IPS-15b (cell line): ENCODE measurements around the gene ZNF408.

Experiments
- H3K27me3 ChIP-seq: one replicate; pipeline ENCODE4 v1.6.1; 2013; ENCODE audit warnings: low read length; ENCODE audit not compliant: control insufficient read depth, insufficient read depth
- H3K36me3 ChIP-seq: one replicate; pipeline ENCODE4 v1.6.1; 2013; ENCODE audit warnings: low read length; ENCODE audit not compliant: control insufficient read depth, insufficient read depth
- H3K4me1 ChIP-seq: one replicate; pipeline ENCODE4 v1.6.1; 2013; ENCODE audit warnings: mild to moderate bottlenecking, low read length; ENCODE audit not compliant: control insufficient read depth, insufficient read depth
- H3K4me3 ChIP-seq: one replicate; pipeline ENCODE4 v1.5.1; 2013; ENCODE audit warnings: low read depth, low read length
- H3K9ac ChIP-seq: one replicate; pipeline ENCODE4 v1.6.1; 2013; ENCODE audit warnings: low read depth, mild to moderate bottlenecking, low read length
- H3K9me3 ChIP-seq: one replicate; pipeline ENCODE4 v1.6.1; 2013; ENCODE audit warnings: mild to moderate bottlenecking, low read length; ENCODE audit not compliant: control insufficient read depth, insufficient read depth

ZNF408 gene

GRCh38 chr11:46692450-46692849 is 8.4 kb upstream of the ZNF408 start:
- Histone ChIP-seq H3K9ac (no peak overlapping the region), H3K36me3 (peaks cover 13% of the 10 kb centered on the region), H3K27me3 (no peaks in the 10 kb centered on the region), H3K4me1 (no peaks in the 10 kb centered on the region), H3K9me3 (no peaks in the 10 kb centered on the region), H3K4me3 (no peak overlapping the region)

GRCh38 chr11:46693597-46694012 is 7.2 kb upstream of the ZNF408 start:
- Histone ChIP-seq H3K27me3 (no peaks in the 10 kb centered on the region), H3K4me3 (no peak overlapping the region), H3K9ac (no peak overlapping the region), H3K9me3 (no peaks in the 10 kb centered on the region), H3K36me3 (peaks cover 11% of the 10 kb centered on the region), H3K4me1 (no peaks in the 10 kb centered on the region)

GRCh38 chr11:46694072-46694471 is 6.8 kb upstream of the ZNF408 start:
- no peaks in the 10 kb centered on the region for H3K9me3 ChIP-seq
- peaks cover 11% of the 10 kb centered on the region for H3K36me3 ChIP-seq
- no peak overlapping the region for H3K9ac ChIP-seq
- no peak overlapping the region for H3K4me3 ChIP-seq
- no peaks in the 10 kb centered on the region for H3K4me1 ChIP-seq
- H3K27me3 ChIP-seq, result no peaks in the 10 kb centered on the region

GRCh38 chr11:46694607-46695006 is 6.2 kb upstream of the ZNF408 start:
- H3K9ac ChIP-seq, result no peak overlapping the region
- H3K4me1 ChIP-seq, result no peaks in the 10 kb centered on the region
- H3K9me3 ChIP-seq, result no peaks in the 10 kb centered on the region
- H3K4me3 ChIP-seq, result no peak overlapping the region
- peaks cover 11% of the 10 kb centered on the region for H3K36me3 ChIP-seq
- H3K27me3 ChIP-seq, result no peaks in the 10 kb centered on the region

GRCh38 chr11:46695345-46696211 is 5.3 kb upstream of the ZNF408 start:
- Histone ChIP-seq H3K36me3 (peaks cover 11% of the 10 kb centered on the region), H3K4me3 (no peak overlapping the region), H3K9me3 (no peaks in the 10 kb centered on the region), H3K4me1 (no peaks in the 10 kb centered on the region), H3K9ac (no peak overlapping the region), H3K27me3 (no peaks in the 10 kb centered on the region)

- H3K9ac ChIP-seq, result no peak overlapping the region
- no peaks in the 10 kb centered on the region for H3K27me3 ChIP-seq
- H3K9me3 ChIP-seq, result no peaks in the 10 kb centered on the region
- no peak overlapping the region for H3K4me3 ChIP-seq
- H3K36me3 ChIP-seq, result peaks cover 11% of the 10 kb centered on the region
- no peaks in the 10 kb centered on the region for H3K4me1 ChIP-seq
These were observed 4.6 kb upstream of the ZNF408 start for GRCh38 chr11:46696212-46696558.

- no peaks in the 10 kb centered on the region for H3K4me1 ChIP-seq
- H3K36me3 ChIP-seq, result peaks cover 11% of the 10 kb centered on the region
- no peaks in the 10 kb centered on the region for H3K27me3 ChIP-seq
- H3K9me3 ChIP-seq, result no peaks in the 10 kb centered on the region
- no peak overlapping the region for H3K4me3 ChIP-seq
- H3K9ac ChIP-seq, result no peak overlapping the region
These were observed 3.5 kb upstream of the ZNF408 start for GRCh38 chr11:46697303-46697702.

GRCh38 chr11:46697723-46698122 is 3.1 kb upstream of the ZNF408 start:
- Histone ChIP-seq H3K4me3 (no peak overlapping the region), H3K4me1 (no peaks in the 10 kb centered on the region), H3K36me3 (peaks cover 13% of the 10 kb centered on the region), H3K9me3 (no peaks in the 10 kb centered on the region), H3K9ac (peak overlapping the region; percentile 8), H3K27me3 (no peaks in the 10 kb centered on the region)

GRCh38 chr11:46698597-46698996 is 2.2 kb upstream of the ZNF408 start:
- Histone ChIP-seq H3K4me1 (no peaks in the 10 kb centered on the region), H3K36me3 (peaks cover 20% of the 10 kb centered on the region), H3K9ac (no peak overlapping the region), H3K9me3 (no peaks in the 10 kb centered on the region), H3K4me3 (no peak overlapping the region), H3K27me3 (no peaks in the 10 kb centered on the region)

GRCh38 chr11:46701078-46701654 is 335 bp downstream of the ZNF408 start:
- Histone ChIP-seq H3K9ac (peak overlapping the region; percentile 99), H3K9me3 (no peaks in the 10 kb centered on the region), H3K4me1 (no peaks in the 10 kb centered on the region), H3K27me3 (no peaks in the 10 kb centered on the region), H3K36me3 (peaks cover 35% of the 10 kb centered on the region), H3K4me3 (peak overlapping the region; percentile 97)

- Histone ChIP-seq H3K36me3 (peaks cover 34% of the 10 kb centered on the region), H3K4me1 (no peaks in the 10 kb centered on the region), H3K4me3 (no peak overlapping the region), H3K9me3 (no peaks in the 10 kb centered on the region), H3K9ac (no peak overlapping the region), H3K27me3 (no peaks in the 10 kb centered on the region)
These were observed 4.3 kb downstream of the ZNF408 start for GRCh38 chr11:46705070-46705688.

- no peaks in the 10 kb centered on the region for H3K9me3 ChIP-seq
- peaks cover 34% of the 10 kb centered on the region for H3K36me3 ChIP-seq
- H3K4me3 ChIP-seq, result no peak overlapping the region
- H3K9ac ChIP-seq, result no peak overlapping the region
- H3K4me1 ChIP-seq, result no peaks in the 10 kb centered on the region
- no peaks in the 10 kb centered on the region for H3K27me3 ChIP-seq
These were observed 6.1 kb downstream of the ZNF408 start for GRCh38 chr11:46706886-46707285.
